C4-2B (cell line): ENCODE data around the gene BMF.

ENCODE experiments used
- ZFX ChIP-seq: fragments of 450-650 bp; IDR thresholded peaks from 2 replicates; pipeline ENCODE4 v1.6.1; 2017
- TF ChIP-seq, protein P1 (sequence below): fragments of 450-650 bp; conservative IDR thresholded peaks from 2 replicates; pipeline ENCODE4 v1.5.1; 2017; ENCODE audit warnings: mild to moderate bottlenecking

DNA sequence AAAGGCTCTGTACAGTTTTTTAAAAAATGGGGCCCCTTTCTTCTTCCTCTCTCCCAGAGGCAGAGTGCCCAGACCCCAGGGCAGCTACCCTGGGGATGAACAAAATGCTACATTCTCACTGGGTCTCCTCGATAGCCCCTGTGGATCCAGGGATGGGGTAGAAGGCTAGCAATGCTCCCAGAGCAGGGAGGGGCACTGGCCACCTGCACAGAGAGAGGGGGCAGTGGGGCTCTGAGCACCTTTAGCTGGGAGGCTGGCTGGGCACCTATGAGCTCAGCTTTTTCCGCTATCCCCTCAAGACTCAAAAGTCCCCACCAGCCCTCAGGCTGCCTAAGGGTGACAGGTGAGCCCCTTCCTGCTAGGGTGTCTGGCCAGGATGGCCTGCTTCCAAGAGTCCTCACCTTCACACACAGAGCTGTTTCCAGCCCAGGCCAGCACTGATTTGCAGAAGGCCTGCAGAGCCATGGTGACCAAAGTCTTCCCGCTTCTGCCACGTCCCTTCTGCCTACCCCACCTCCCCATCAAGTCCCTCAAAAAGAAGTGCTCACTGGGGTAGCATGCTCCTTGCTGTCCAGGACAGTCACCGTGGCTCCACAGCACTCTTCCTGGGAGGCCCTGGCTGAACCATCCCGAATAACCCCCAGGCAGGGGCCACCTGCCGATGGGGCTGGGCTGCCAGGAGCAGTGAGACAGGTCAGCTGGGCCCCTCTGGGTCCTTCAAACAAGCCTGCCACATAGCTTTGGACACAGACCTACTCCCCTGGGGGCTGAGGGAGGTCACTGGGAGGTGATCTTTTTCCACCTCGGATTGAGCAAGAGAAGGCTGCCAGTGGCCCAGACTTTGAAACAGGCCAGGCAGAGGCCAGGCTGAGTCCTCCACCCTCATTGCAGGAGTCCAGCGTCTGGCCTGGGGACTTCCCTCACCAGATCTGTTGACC is 20.4 kb downstream of the BMF start:
- TF ChIP-seq, protein P1, sequence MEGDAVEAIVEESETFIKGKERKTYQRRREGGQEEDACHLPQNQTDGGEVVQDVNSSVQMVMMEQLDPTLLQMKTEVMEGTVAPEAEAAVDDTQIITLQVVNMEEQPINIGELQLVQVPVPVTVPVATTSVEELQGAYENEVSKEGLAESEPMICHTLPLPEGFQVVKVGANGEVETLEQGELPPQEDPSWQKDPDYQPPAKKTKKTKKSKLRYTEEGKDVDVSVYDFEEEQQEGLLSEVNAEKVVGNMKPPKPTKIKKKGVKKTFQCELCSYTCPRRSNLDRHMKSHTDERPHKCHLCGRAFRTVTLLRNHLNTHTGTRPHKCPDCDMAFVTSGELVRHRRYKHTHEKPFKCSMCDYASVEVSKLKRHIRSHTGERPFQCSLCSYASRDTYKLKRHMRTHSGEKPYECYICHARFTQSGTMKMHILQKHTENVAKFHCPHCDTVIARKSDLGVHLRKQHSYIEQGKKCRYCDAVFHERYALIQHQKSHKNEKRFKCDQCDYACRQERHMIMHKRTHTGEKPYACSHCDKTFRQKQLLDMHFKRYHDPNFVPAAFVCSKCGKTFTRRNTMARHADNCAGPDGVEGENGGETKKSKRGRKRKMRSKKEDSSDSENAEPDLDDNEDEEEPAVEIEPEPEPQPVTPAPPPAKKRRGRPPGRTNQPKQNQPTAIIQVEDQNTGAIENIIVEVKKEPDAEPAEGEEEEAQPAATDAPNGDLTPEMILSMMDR: no peak
- no peak for TF ChIP-seq ZFX
